GM23338 (cell line): Measurements from ENCODE around the gene EHD3. TPM values are rescaled to one million over a fixed set of nuclear protein-coding genes. Genes with fewer than 3 reads are reported as not detected.

Experiments
- ATAC-seq: fragments of 200-7000 bp; cut with Tn5 transposase; 3 replicates; pipeline ENCODE4 v1.9.1; 2020
- DNase-seq: peaks from one replicate; pipeline ENCODE4 v3.0.0-alpha.2; 2015; ENCODE audit warnings: low spot score
- H2AFZ ChIP-seq: fragments of 200-600 bp; sonication (generic); 2 replicates; pipeline ENCODE4 v1.8.0; 2016; ENCODE audit warnings: antibody characterized with exemption, mild to moderate bottlenecking, moderate library complexity
- H3F3A ChIP-seq: fragments of 200-600 bp; sonication (generic); replicated peaks from 2 replicates; pipeline ENCODE4 v1.8.0; 2017; ENCODE audit warnings: antibody characterized with exemption, mixed run types, low read depth
- H3K27ac ChIP-seq: fragments of 200-600 bp; sonication (generic); 2 replicates; pipeline ENCODE4 v1.6.1; 2016; ENCODE audit warnings: low read depth
- H3K27me3 ChIP-seq: fragments of 200-600 bp; sonication (generic); 2 replicates; pipeline ENCODE4 v1.8.0; 2016; ENCODE audit warnings: mild to moderate bottlenecking, mixed run types, moderate library complexity; ENCODE audit not compliant: insufficient read depth
- H3K36me3 ChIP-seq: fragments of 200-600 bp; sonication (generic); 2 replicates; pipeline ENCODE4 v1.8.0; 2016; ENCODE audit warnings: mild to moderate bottlenecking; ENCODE audit not compliant: insufficient read depth
- H3K4me1 ChIP-seq: fragments of 200-600 bp; sonication (generic); 2 replicates; pipeline ENCODE4 v1.8.0; 2016; ENCODE audit warnings: mild to moderate bottlenecking, moderate library complexity; ENCODE audit not compliant: insufficient read depth
- H3K4me2 ChIP-seq: fragments of 200-600 bp; sonication (generic); 2 replicates; pipeline ENCODE4 v1.7.1; 2017; ENCODE audit warnings: mixed run types
- H3K4me3 ChIP-seq: fragments of 200-600 bp; sonication (generic); 2 replicates; pipeline ENCODE4 v1.6.1; 2016; ENCODE audit warnings: mixed run types
- H3K79me2 ChIP-seq: fragments of 200-600 bp; sonication (generic); replicated peaks from 2 replicates; pipeline ENCODE4 v1.8.0; 2017; ENCODE audit warnings: mild to moderate bottlenecking; ENCODE audit not compliant: insufficient read depth
- H3K9me2 ChIP-seq: fragments of 200-600 bp; sonication (generic); 2 replicates; pipeline ENCODE4 v1.8.0; 2017; ENCODE audit not compliant: insufficient read depth
- H4K20me1 ChIP-seq: fragments of 200-600 bp; sonication (generic); replicated peaks from 2 replicates; pipeline ENCODE4 v1.8.0; 2017; ENCODE audit warnings: mild to moderate bottlenecking; ENCODE audit not compliant: insufficient read depth
- H3K27ac Mint-ChIP-seq: 2 replicates; pipeline ENCODE4 v1.8.0; 2020; ENCODE audit warnings: inconsistent platforms, mild to moderate bottlenecking, moderate library complexity, mixed read lengths
- H3K27me3 Mint-ChIP-seq: 3 replicates; pipeline ENCODE4 v1.8.0; 2022; ENCODE audit warnings: low read depth, mild to moderate bottlenecking, moderate library complexity, mixed read lengths, inconsistent platforms; ENCODE audit not compliant: insufficient read depth, poor library complexity
- H3K36me3 Mint-ChIP-seq: 3 replicates; pipeline ENCODE4 v1.8.0; 2021; ENCODE audit warnings: low read depth, mild to moderate bottlenecking, inconsistent platforms, moderate library complexity, mixed read lengths
- H3K4me1 Mint-ChIP-seq: 3 replicates; pipeline ENCODE4 v1.8.0; 2020; ENCODE audit warnings: mild to moderate bottlenecking, inconsistent platforms, mixed read lengths
- H3K4me3 Mint-ChIP-seq: 3 replicates; pipeline ENCODE4 v1.8.0; 2021; ENCODE audit warnings: moderate library complexity, mild to moderate bottlenecking, inconsistent platforms, mixed read lengths
- H3K9me3 Mint-ChIP-seq: 3 replicates; pipeline ENCODE4 v1.8.0; 2020; ENCODE audit warnings: moderate library complexity, mild to moderate bottlenecking, inconsistent platforms, mixed read lengths
- CTCF ChIP-seq, 2 experiments: fragments of 200-600 bp in 1 of 2; sonication (generic) in 1 of 2; conservative IDR thresholded peaks; 2 replicates each; pipeline versions ENCODE4 v1.5.1 to v1.6.1; 2016 to 2017; ENCODE audit warnings: antibody characterized with exemption in 2 of 2, low read depth in 2 of 2, mild to moderate bottlenecking in 2 of 2, moderate library complexity in 1 of 2
- JUNB ChIP-seq: IDR thresholded peaks from one replicate; pipeline ENCODE4 v1.6.1; 2016; ENCODE audit warnings: antibody characterized with exemption; ENCODE audit not compliant: unreplicated experiment
- NANOG ChIP-seq: IDR thresholded peaks from 2 replicates; pipeline ENCODE4 v1.6.1; 2016; ENCODE audit warnings: antibody characterized with exemption, borderline replicate concordance
- REST ChIP-seq: IDR thresholded peaks from one replicate; pipeline ENCODE4 v1.6.1; 2018; ENCODE audit warnings: antibody characterized with exemption; ENCODE audit not compliant: unreplicated experiment
- polyA plus RNA-seq: library from polyadenylated mRNA; unstranded; fragments of >200 nt; fragmentation: Nextera tagmentation; extraction: Ambion mirVana; gene quantifications from 2 replicates; pipeline ENCODE4 v1.2.1, GENCODE V29; 2016
- small RNA-seq: library from RNA; depleted of rRNA; stranded (forward); fragments of <200 nt; gene quantifications from one replicate; pipeline ENCODE3, GENCODE V24; 2014; ENCODE audit warnings: low replicate concordance
- total RNA-seq: library from RNA; depleted of rRNA; stranded (reverse); fragments of >200 nt; shearing (Covaris generic); gene quantifications from 2 replicates; pipeline ENCODE4 v1.2.3, GENCODE V29; 2014; rRNA removed

The EHD3 gene
- total and polyA plus RNA-seq, 2 experiments from 2014 or later: 3.3 to 12.6 TPM

GRCh38 chr2:31317396-31317795, 83.4 kb downstream of the EHD3 start:
- H3K4me3 Mint-ChIP-seq: no peak overlapping the region
- Histone ChIP-seq H3F3A (no peaks in the 10 kb centered on the region), H3K27ac (no peak overlapping the region), H3K79me2 (no peaks in the 10 kb centered on the region), H3K4me1 (no peaks in the 10 kb centered on the region), H3K36me3 (no peaks in the 10 kb centered on the region), H3K4me2 (no peak overlapping the region), H2AFZ (no peak overlapping the region), H4K20me1 (no peaks in the 10 kb centered on the region), H3K27me3 (no peaks in the 10 kb centered on the region), H3K4me3 (no peak overlapping the region), H3K9me2 (no peaks in the 10 kb centered on the region)
- H3K27ac Mint-ChIP-seq: no peak overlapping the region
- no peak for DNase-seq
- ATAC-seq: peak; percentile 32; the same call in 2 of the 3 replicates
- H3K4me1 Mint-ChIP-seq: peaks cover 17% of the 10 kb centered on the region; the same call in 2 of the 3 replicates
- H3K9me3 Mint-ChIP-seq: no peaks in the 10 kb centered on the region
- TF ChIP-seq REST: no peak
- peak in 1 of 2 experiments; percentile 29; a peak in 2 of 4 replicates for TF ChIP-seq CTCF (conservative IDR thresholded peaks at IDR 0.05; ENCODE audit: low read depth in 2 of 2)
- H3K36me3 Mint-ChIP-seq: no peaks in the 10 kb centered on the region
- no peaks in the 10 kb centered on the region for H3K27me3 Mint-ChIP-seq

- DNase-seq (no peak), ATAC-seq (peak; percentile 64)
- no peak overlapping the region for H2AFZ ChIP-seq
- no peaks in the 10 kb centered on the region for H3K4me1 ChIP-seq
- Mint-ChIP-seq H3K4me3 (no peak overlapping the region), H3K27me3 (no peaks in the 10 kb centered on the region), H3K27ac (no peak overlapping the region), H3K36me3 (no peaks in the 10 kb centered on the region), H3K9me3 (no peaks in the 10 kb centered on the region), H3K4me1 (peaks cover 17% of the 10 kb centered on the region; the same call in 2 of the 3 replicates)
- no peaks in the 10 kb centered on the region for H3K36me3 ChIP-seq
- H3F3A ChIP-seq: no peaks in the 10 kb centered on the region
- H3K27me3 ChIP-seq: no peaks in the 10 kb centered on the region
- H3K4me3 ChIP-seq: no peak overlapping the region
- H4K20me1 ChIP-seq: no peaks in the 10 kb centered on the region
- H3K9me2 ChIP-seq: no peaks in the 10 kb centered on the region
- TF ChIP-seq NANOG (no peak), JUNB (no peak)
- H3K27ac ChIP-seq: no peak overlapping the region
- H3K79me2 ChIP-seq: no peaks in the 10 kb centered on the region
- no peak overlapping the region for H3K4me2 ChIP-seq
Observed at GRCh38 chr2:31318361-31319336, 84.7 kb downstream of the EHD3 start.

Small RNA genes within 50 kb of the gene (small RNA-seq; reads per million reads assigned to genes)
- gene RNA5SP90: not detected

Other genes starting within 250 kb of the EHD3 start
- 7.7 and 10.4 TPM in 2 replicates for gene GALNT14, start 95.7 kb upstream of the EHD3 start, total RNA-seq
- 5.4 and 5.6 TPM in 2 replicates for gene GALNT14, start 95.7 kb upstream of the EHD3 start, polyA plus RNA-seq
- gene CAPN14, start 16.6 kb upstream of the EHD3 start, total RNA-seq: 0.54 TPM in 1 of 2 replicates, not detected in the other
- 0.15 TPM in 1 of 2 replicates, not detected in the other for gene CAPN14, start 16.6 kb upstream of the EHD3 start, polyA plus RNA-seq
- 0.58 and 0.87 TPM in 2 replicates for gene XDH, start 180.6 kb downstream of the EHD3 start, total RNA-seq
- gene XDH, start 180.6 kb downstream of the EHD3 start, polyA plus RNA-seq: 0.55 and 0.71 TPM in 2 replicates